ENCODE data around the gene MAPKAP1.
A peak's percentile ranks its signal among the peaks of the same experiment; 100 is the strongest.
"Not testable (repeated sequence)": the region's sequence is repeated elsewhere in the genome, so short reads cannot be mapped to it uniquely, and the experiment has no call there.

MAPKAP1 gene

GRCh38 chr9:125411171-125411756 is 295.7 kb downstream of the MAPKAP1 start:
- DNase-seq (ENCODE audit: low read depth): no peak

- DNase-seq (ENCODE audit: low read depth): no peak
Measured at GRCh38 chr9:125410522-125410894, 296.5 kb downstream of the MAPKAP1 start.

GRCh38 chr9:125409637-125410521 is 297.1 kb downstream of the MAPKAP1 start:
- peak; percentile 35 for DNase-seq (ENCODE audit: low read depth)

GRCh38 chr9:125409217-125409636 is 297.8 kb downstream of the MAPKAP1 start:
- no peak for DNase-seq (ENCODE audit: low read depth)

- peak; percentile 54 for DNase-seq (ENCODE audit: low read depth)
Measured at GRCh38 chr9:125407974-125408900, 298.8 kb downstream of the MAPKAP1 start.

- no peak for DNase-seq (ENCODE audit: low read depth)
Measured at GRCh38 chr9:125407432-125407973, 299.5 kb downstream of the MAPKAP1 start.

GRCh38 chr9:125406810-125407087 is 300.3 kb downstream of the MAPKAP1 start:
- no peak for DNase-seq (ENCODE audit: low read depth)

- DNase-seq (ENCODE audit: low read depth): peak; percentile 56
Measured at GRCh38 chr9:125405938-125406809, 300.8 kb downstream of the MAPKAP1 start.

GRCh38 chr9:125404733-125405132 is 302.3 kb downstream of the MAPKAP1 start:
- DNase-seq (ENCODE audit: low read depth): no peak

GRCh38 chr9:125400725-125401716 is 306.0 kb downstream of the MAPKAP1 start:
- peak; percentile 16 for DNase-seq (ENCODE audit: low read depth)

GRCh38 chr9:125400232-125400631 is 306.8 kb downstream of the MAPKAP1 start:
- DNase-seq (ENCODE audit: low read depth): not testable (repeated sequence)

- DNase-seq (ENCODE audit: low read depth): no peak
Measured at GRCh38 chr9:125399666-125400065, 307.3 kb downstream of the MAPKAP1 start.

GRCh38 chr9:125399165-125399564 is 307.8 kb downstream of the MAPKAP1 start:
- DNase-seq (ENCODE audit: low read depth): no peak

GRCh38 chr9:125398243-125398642 is 308.8 kb downstream of the MAPKAP1 start:
- no peak for DNase-seq (ENCODE audit: low read depth)

- no peak for DNase-seq (ENCODE audit: low read depth)
Measured at GRCh38 chr9:125397736-125398135, 309.3 kb downstream of the MAPKAP1 start.

- DNase-seq (ENCODE audit: low read depth): no peak
Measured at GRCh38 chr9:125396799-125397198, 310.2 kb downstream of the MAPKAP1 start.

- peak; percentile 14 for DNase-seq (ENCODE audit: low read depth)
Measured at GRCh38 chr9:125393426-125393825, 313.6 kb downstream of the MAPKAP1 start.

- DNase-seq (ENCODE audit: low read depth): no peak
Measured at GRCh38 chr9:125391704-125392103, 315.3 kb downstream of the MAPKAP1 start.

GRCh38 chr9:125388978-125389377 is 318.0 kb downstream of the MAPKAP1 start:
- no peak for DNase-seq (ENCODE audit: low read depth)

All from amniotic epithelial cell (primary cell).